GM21529 (cell line): ENCODE results near the gene KCNJ5.
A peak's percentile ranks its signal among the peaks of the same experiment; 100 is the strongest.

ENCODE experiments used
- ATAC-seq: cut with Tn5 transposase; IDR thresholded peaks from one replicate; pipeline ENCODE4 v1.9.1; 2021; ENCODE audit not compliant: unreplicated experiment

KCNJ5 gene

GRCh38 chr11:128894685-128895084, 3.5 kb downstream of the KCNJ5 start:
- ATAC-seq, result no peak

GRCh38 chr11:128895526-128895925, 4.4 kb downstream of the KCNJ5 start:
- no peak for ATAC-seq

- ATAC-seq, result no peak
These were observed 5.2 kb downstream of the KCNJ5 start for GRCh38 chr11:128896356-128896755.

GRCh38 chr11:128897826-128898225, 6.7 kb downstream of the KCNJ5 start:
- no peak for ATAC-seq

- ATAC-seq, result no peak
These were observed 7.6 kb downstream of the KCNJ5 start for GRCh38 chr11:128898580-128899344.

- no peak for ATAC-seq
These were observed 9.3 kb downstream of the KCNJ5 start for GRCh38 chr11:128900468-128900867.

- ATAC-seq, result no peak
These were observed 10.7 kb downstream of the KCNJ5 start for GRCh38 chr11:128901653-128902514.

- no peak for ATAC-seq
These were observed 11.4 kb downstream of the KCNJ5 start for GRCh38 chr11:128902515-128903066.

GRCh38 chr11:128903248-128904061, 12.3 kb downstream of the KCNJ5 start:
- no peak for ATAC-seq

- no peak for ATAC-seq
These were observed 13.1 kb downstream of the KCNJ5 start for GRCh38 chr11:128904303-128904655.

GRCh38 chr11:128904656-128905344, 13.6 kb downstream of the KCNJ5 start:
- peak; percentile 47 for ATAC-seq

GRCh38 chr11:128905345-128906184, 14.4 kb downstream of the KCNJ5 start:
- peak; percentile 44 for ATAC-seq

GRCh38 chr11:128906185-128907050, 15.3 kb downstream of the KCNJ5 start:
- no peak for ATAC-seq

GRCh38 chr11:128907585-128907984, 16.4 kb downstream of the KCNJ5 start:
- ATAC-seq, result no peak

- no peak for ATAC-seq
These were observed 17.5 kb downstream of the KCNJ5 start for GRCh38 chr11:128908391-128909246.

GRCh38 chr11:128909438-128910125, 18.4 kb downstream of the KCNJ5 start:
- no peak for ATAC-seq

GRCh38 chr11:128910576-128910975, 19.4 kb downstream of the KCNJ5 start:
- no peak for ATAC-seq
